Measurements from ENCODE around the gene NDUFAF8. TPM values are rescaled to one million over a fixed set of nuclear protein-coding genes. Genes with fewer than 3 reads are reported as not detected.

Gene NDUFAF8
- total and polyA plus RNA-seq, 8 donors = 14.5 to 185 (median 43.4) TPM; not detected in 1

DNA sequence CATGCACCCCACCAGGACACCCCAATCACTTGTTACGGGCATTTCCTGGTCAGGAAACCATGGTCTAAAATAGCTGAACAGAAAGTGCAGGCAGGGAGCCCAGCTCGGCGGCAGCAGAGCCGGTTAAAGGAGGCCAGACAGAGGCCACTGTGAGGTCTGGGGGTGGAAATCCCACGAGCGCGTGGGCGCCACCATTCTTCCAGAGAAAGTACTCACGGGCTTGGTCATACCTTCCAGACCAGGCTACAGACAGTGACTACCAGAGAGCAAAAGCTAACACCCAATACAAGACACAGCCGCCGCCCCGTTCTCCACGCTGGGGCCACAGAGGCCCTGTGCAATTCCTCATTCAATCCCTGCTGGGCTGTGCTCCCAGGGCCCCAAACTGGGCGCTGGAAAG, 28.2 kb upstream of the NDUFAF8 start:
- WGBS, 5 donors = 68 to 79% (median 77%) methylated on average over 14 of the region's 14 CpGs
- Histone ChIP-seq H3K36me3 (peaks cover 0 to 23% (median 16%) of the 10 kb centered on the region in 4 donors), H3K27ac (no peak overlapping the region), H3K27me3 (no peaks in the 10 kb centered on the region), H3K4me1 (no peaks in the 10 kb centered on the region), H3K9me3 (no peaks in the 10 kb centered on the region), H3K4me3 (no peak overlapping the region)
- TF ChIP-seq EP300 (IDR thresholded peaks at IDR 0.05) = no peak
- no peak for TF ChIP-seq POLR2AphosphoS5 (IDR thresholded peaks at IDR 0.05)
- no peak for TF ChIP-seq POLR2A (IDR thresholded peaks at IDR 0.05)
- no peak for TF ChIP-seq CTCF (IDR thresholded peaks at IDR 0.05)
- DNase-seq = no peak
- intact Hi-C loops (cut with DNase I; ENCODE audit: low total_unique reads) = no loop called here

GRCh38 chr17:81212365-81212764, 26.8 kb upstream of the NDUFAF8 start:
- no peak for DNase-seq
- Histone ChIP-seq H3K9me3 (no peaks in the 10 kb centered on the region), H3K4me1 (no peaks in the 10 kb centered on the region), H3K36me3 (peaks cover 0 to 19% (median 11%) of the 10 kb centered on the region in 4 donors), H3K27me3 (no peaks in the 10 kb centered on the region), H3K27ac (no peak overlapping the region), H3K4me3 (no peak overlapping the region)
- no peak for TF ChIP-seq POLR2AphosphoS5 (IDR thresholded peaks at IDR 0.05)
- TF ChIP-seq CTCF (IDR thresholded peaks at IDR 0.05) = no peak
- no peak for TF ChIP-seq POLR2A (IDR thresholded peaks at IDR 0.05)
- no peak for TF ChIP-seq EP300 (IDR thresholded peaks at IDR 0.05)
- intact Hi-C loops (cut with DNase I; ENCODE audit: low total_unique reads) = no loop called here
- WGBS, 5 donors = 86 to 99% (median 95%) methylated on average over 9 of the region's 9 CpGs

DNA sequence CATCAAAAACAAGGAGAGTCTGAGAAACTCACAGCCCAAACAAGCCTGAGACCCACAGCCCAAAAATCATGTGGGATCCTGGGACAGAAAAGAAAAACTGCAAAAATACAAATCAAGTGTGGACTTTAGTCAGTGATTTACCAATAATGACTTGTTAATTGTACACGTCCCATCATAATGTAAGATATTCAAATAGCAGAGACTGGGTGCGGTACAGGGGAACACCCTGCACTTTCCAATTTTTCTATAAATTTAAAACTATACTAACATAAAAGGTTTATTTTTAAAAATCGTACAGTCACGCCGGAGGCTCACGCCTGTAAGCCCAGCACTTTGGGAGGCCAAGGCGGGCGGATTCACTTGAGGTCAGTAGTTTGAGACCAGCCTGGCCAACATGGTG, 25.1 kb upstream of the NDUFAF8 start:
- Histone ChIP-seq H3K27me3 (no peaks in the 10 kb centered on the region), H3K9me3 (no peaks in the 10 kb centered on the region), H3K4me3 (no peak overlapping the region), H3K27ac (no peak overlapping the region), H3K4me1 (no peaks in the 10 kb centered on the region), H3K36me3 (peaks cover 0 to 26% (median 16%) of the 10 kb centered on the region in 4 donors)
- intact Hi-C loops (cut with DNase I; ENCODE audit: low total_unique reads) = no loop called here
- 93 to 97% (median 97%) methylated on average over 8 of the region's 8 CpGs for WGBS, 5 donors
- DNase-seq = no peak
- TF ChIP-seq EP300 (IDR thresholded peaks at IDR 0.05) (no peak), POLR2AphosphoS5 (IDR thresholded peaks at IDR 0.05) (no peak), POLR2A (IDR thresholded peaks at IDR 0.05) (no peak), CTCF (IDR thresholded peaks at IDR 0.05) (no peak)

- no peak for TF ChIP-seq CTCF (IDR thresholded peaks at IDR 0.05)
- TF ChIP-seq POLR2A (IDR thresholded peaks at IDR 0.05) = no peak
- no peak for TF ChIP-seq EP300 (IDR thresholded peaks at IDR 0.05)
- no peak for TF ChIP-seq POLR2AphosphoS5 (IDR thresholded peaks at IDR 0.05)
- H3K9me3 ChIP-seq = no peaks in the 10 kb centered on the region
- DNase-seq = no peak
- H3K27ac ChIP-seq = no peak overlapping the region
- peaks cover 0 to 36% (median 24%) of the 10 kb centered on the region in 4 donors for H3K36me3 ChIP-seq
- intact Hi-C loops (cut with DNase I; ENCODE audit: low total_unique reads) = no loop called here
- H3K4me1 ChIP-seq = peaks cover 11 to 15% (median 15%) of the 10 kb centered on the region in 4 donors
- H3K27me3 ChIP-seq = no peaks in the 10 kb centered on the region
- H3K4me3 ChIP-seq = no peak overlapping the region
- 91 to 94% (median 92%) methylated on average over 17 to 18 of the region's 18 CpGs for WGBS, 5 donors
Measured at GRCh38 chr17:81217491-81217890, 21.6 kb upstream of the NDUFAF8 start.
